Activated CD8-positive, alpha-beta memory T cell treated with anti-CD3 and anti-CD28 coated beads for 1 hour (primary cell): ENCODE results near the gene KIAA0040.

Experiments used
- DNase-seq, 2 donors: peaks; one replicate each; pipeline ENCODE4 v3.0.0-alpha.2; 2020; ENCODE audit warnings: low read depth in 1 of 2; ENCODE audit errors: extremely low read depth in 1 of 2

The KIAA0040 gene

DNA sequence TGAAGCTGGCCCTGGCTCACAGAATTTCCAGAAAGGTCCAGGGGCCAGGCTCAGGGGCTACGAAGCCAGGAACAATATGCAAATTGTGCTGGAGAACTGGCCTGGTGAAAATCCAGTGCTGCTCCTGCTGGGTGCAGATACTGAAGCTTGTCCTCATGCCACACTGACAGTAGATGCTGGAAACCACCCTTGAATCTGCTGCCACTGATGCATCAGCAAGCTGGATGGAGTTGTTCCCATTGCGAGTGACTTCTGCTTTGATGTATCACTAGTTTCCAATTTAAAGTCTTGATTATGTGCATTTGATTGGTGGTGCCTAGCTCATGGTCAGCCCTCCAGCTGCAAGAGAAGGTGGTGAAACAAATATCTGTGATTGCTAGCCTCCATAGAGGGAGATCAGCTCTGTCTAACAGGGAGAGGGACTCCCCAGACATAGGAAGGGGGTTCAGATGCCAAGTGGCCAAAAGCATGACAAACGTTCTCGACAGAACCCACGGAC lies 11.0 kb upstream of the KIAA0040 start:
- no peak for DNase-seq

DNA sequence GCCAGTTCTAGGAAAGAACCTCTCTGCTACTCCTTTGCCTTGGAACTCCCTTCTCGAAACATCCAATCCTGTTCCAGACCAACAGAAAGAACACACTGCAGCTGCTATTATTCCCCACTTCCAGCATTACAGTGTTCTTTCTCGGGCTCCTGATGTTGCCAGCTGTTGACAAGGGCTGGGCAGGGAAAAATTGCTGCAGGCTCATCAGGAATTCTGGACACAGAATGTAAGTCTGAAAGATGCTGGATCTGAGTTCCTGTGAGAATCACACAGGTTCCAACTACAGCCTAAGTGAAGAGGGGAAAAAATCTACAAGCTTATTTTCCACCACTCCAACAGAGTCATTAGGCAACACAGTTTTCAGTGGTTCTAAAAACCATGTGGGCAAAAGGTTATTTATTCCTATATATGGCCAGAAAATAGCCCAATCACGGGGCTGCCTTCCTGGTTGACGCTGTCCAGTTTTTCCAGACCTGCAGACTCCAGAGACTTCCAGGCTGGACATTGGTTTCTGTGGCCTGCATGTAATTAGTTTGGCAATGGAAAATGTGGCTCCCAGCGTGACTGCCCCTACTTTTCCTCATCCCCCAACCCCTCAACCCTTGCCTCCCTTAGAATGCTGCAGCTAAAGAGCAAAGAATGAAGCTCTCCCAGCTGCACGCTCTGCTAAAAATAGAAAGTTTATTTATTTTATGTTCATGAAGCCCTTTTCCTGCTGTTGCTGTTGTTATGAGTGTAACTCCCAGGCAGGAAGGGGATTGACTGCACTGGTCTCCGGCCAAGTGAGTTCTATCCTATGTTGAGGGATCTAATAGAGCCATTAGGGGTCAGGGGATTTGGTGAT lies 8.3 kb upstream of the KIAA0040 start:
- DNase-seq, result no peak

DNA sequence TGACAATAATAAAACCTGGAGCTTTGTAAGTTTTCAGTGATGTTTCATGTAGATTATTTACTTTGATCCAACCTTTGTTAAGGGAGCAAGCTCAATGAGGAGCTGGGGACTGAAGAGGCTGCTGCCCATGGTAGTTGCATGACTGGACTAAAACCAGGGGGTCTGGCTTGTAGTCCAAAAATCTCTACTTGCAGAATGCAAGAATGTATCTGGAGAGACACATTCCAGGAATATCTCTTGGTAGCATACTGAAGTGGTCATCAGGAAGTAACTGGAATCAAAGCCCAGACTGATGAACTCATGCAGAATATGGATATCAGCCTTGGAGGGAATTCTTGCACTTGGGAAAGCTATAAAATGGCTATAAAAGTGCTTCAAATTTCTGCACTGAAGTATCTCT lies 5.8 kb upstream of the KIAA0040 start:
- no peak for DNase-seq

DNA sequence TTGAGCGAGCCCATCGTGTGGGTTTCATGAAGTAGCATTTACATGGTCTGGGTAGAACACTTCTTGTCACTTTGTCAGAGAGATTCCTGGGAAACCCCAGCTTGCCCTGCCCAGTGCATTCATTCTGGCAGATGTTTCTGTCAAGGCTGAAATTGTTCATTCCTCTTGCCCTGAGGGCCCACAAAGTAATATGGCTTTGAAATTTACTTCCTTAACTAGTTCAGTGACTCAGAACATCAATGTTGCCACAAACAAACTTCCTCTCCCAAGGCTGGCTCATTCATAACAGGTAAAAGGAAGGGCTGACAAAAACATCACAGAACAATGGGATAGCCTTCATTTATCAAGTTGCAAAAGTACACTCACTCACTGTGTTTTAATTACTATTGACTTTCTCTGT lies 5.0 kb upstream of the KIAA0040 start:
- DNase-seq, result no peak

DNA sequence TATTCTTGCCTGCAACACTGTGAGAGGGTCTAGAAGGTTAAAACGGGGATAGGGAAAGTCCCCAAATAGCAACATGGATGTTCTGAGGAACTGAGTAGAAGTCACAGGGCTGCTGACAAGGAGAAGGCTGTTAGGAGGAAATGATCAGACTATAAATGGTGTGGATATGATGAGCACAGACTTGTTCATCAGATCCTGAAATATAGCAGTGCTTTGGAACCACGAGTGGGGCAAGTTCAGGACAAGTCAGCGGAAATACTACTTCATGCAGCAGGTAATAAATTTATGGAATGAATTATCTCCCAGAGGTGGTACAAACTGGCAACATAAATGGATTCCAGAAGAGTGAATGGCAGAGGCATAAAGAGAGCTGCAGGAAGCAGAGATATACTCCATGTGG lies 3.2 kb upstream of the KIAA0040 start:
- DNase-seq, result no peak

DNA sequence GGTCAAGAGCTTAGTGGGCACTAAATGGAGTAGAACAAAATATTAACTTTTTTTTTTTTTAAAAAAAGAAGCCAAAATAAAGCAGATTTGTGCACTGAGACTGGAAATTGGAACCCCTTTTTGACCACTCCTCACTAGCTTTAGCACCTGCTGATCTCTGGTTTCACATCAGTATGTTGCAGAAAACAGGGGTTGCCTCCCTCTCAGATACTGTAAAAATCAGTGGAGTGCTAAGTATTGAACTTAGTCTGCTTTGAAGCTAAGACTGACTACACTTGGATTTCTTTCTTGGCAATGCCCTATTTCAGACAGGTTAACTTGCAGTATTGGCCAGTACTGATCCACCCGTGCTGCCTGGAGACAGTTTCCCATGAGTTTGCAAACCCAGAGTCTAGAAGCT lies 2.7 kb upstream of the KIAA0040 start:
- DNase-seq, result no peak

DNA sequence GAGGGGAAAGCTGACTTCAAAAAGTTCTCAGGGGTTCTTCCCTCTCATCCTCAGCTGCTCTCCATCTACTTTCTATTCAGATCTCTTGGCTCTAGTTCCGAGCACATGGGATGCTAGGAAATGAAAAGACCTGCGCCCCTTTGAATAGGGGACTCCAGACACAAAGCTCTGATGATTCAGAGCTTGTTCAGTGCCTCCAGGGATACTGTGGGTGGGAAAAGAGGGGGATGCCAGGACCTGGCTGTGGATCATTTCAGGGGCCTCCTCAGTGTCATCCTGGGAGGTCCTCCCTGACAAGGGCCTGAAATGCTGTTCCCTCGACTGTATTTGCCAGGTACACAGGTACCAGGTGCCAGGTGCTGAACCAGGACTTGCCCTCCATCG lies 943 bp upstream of the KIAA0040 start:
- DNase-seq, result no peak

DNA sequence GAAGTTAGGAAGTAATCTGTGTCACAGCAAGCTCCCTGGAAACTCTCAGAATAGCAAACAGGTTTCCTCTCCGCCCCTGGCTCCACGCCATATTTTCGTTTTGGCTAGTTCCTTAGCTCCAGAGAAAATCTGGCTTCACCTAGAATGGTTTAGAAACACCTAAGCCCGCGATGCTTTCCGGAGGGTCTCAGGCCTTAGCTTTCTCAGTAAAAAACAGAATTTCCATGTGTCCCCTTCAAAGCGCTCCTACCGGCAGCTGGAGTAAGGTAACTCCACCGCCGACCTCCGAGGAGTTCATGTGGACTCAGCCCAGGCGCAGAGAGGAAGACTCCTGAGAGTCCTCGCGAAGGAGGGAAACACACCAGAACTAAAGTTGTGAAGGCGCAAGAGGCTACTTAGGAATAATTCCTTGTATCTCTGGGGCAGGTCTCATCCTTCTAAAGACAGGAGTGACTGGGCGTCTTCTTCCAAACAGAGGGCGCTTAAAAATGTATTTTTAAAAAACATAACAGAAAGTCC lies 406 bp downstream of the KIAA0040 start:
- DNase-seq, result no peak

DNA sequence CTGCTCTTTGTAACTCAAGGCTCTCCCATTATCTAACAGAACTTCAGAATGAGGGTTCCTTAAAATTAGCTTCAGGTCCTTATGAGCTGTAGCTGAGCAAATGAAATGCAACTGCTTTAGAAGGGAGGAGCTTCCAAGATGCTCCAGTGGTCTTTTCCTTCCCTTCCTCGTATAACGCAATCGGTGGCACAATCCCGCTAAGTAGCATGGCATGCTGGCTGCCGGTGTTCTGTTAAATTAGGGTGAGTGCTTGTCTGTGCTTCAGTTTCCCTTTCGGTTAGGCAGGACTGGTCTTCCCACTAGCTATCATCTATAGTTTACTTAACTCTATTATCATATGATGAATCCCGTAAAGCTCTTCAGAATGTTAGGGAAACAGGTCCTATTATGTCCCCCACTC lies 917 bp downstream of the KIAA0040 start:
- no peak for DNase-seq

DNA sequence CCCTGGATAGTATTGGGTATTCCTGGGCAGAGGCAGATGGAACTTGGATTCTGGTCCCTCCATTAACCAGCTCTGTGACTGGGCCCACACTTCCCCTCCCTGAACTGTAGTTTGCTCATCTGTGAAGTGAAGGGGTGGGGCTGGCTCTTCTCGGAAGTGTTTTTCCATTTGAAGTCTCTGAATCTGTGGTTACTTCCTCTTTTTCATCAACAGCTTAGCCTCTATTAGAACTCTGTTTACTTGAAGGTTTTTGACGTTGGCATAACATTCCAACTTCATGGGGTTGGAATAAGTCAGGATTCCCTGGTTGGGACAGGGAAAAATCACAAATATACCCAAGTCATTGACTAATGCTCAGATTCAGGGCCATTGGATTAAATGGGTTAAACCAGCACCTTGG lies 3.6 kb downstream of the KIAA0040 start:
- peak in 1 of 2 donors; percentile 28 for DNase-seq

DNA sequence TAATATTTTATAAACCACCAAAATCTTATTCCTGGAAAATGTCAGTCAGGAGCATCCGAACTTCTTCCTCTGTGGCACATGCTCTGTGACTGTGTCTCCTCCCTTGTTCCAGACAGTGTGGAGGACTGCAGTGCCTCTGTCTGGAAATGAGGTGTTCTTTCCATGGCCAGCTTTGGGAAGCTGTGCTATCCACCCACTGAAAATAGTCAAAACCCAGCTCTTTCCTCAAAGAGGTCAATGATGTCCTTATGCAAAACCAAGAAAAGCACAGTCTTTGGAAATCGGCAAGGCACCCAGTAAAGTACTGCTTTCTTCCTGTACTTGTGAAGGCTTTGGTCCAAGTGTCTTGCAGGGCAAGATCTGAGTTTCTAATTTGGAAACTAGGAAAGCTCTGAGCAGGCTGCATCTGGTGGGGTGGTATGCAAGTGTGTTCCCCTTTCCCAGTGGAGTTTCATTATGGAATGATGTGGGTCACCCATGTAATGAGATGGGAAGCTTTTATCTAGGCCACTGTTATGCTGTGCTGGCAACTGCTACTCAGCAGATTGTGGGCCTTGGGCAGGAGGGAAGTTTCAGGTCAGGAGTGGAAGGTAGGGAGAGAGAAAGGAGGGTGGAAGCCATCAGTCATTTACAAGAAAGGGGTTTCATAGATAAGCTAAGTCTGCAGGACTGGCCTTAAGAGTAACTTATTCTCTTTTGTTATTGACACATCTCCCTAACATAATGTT lies 6.0 kb downstream of the KIAA0040 start:
- no peak for DNase-seq

DNA sequence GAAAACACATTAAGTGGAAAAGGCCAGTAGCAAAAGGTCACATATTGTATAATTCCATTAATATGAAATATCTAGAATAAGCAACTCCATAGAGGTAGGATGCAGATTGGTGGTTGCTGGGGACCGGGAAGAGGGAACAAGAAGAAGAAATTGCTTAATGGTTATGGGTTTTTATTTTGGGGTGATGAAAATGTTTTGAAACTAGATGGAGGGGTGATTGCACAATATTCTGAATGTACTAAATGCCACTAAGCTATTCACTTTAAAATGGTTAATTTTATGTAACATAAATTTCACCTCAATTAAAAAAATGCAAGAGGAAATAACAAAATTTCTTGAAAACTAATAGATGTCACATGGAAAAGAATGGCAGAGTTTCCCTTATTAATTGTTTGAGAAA lies 6.7 kb downstream of the KIAA0040 start:
- DNase-seq, result no peak

DNA sequence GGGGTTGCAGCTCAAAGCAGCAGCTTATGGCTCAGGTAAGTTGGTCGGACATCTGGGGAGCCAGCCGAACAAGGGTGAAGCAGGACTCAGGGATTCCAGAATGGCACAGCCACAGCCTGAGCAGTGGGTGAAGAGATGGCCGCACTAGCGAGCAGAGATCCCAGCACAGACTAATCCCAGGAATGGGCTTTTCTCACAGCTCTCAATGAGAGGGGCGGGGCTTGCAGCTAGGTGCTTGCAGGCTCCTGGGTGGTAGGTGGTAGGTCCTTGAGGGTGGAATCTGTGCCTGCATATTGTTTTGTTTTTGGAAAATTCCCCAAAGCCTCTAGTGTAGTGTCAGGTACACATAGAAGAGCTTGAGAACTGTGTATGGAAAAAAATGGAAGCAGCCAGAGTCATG lies 9.0 kb downstream of the KIAA0040 start:
- DNase-seq, result no peak

DNA sequence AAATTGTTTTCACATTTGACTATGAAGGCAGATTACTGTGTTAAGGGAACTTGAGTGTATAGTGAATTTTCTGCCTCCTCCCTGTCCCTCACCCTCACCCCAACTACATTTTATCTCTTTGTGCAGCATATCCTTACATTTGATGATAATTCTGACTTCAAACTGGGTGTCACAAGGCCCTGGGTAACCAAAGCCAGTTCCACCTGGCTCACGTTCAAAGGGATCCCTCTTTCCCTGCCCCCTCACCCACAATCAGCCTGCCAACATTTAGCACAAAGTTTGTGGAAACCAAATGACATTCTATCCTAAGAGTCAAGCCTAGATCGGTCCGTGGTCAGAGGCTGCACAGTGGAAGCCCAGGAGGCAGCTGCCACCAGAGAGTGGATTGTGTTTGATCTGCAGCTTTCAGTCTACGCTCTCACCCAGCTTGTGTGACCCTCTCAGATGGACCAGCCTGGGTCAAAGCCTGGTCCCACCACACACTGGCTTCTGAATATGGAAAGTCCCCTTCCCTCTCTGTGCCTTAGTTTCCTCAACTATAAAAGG lies 10.3 kb downstream of the KIAA0040 start:
- DNase-seq, result no peak

DNA sequence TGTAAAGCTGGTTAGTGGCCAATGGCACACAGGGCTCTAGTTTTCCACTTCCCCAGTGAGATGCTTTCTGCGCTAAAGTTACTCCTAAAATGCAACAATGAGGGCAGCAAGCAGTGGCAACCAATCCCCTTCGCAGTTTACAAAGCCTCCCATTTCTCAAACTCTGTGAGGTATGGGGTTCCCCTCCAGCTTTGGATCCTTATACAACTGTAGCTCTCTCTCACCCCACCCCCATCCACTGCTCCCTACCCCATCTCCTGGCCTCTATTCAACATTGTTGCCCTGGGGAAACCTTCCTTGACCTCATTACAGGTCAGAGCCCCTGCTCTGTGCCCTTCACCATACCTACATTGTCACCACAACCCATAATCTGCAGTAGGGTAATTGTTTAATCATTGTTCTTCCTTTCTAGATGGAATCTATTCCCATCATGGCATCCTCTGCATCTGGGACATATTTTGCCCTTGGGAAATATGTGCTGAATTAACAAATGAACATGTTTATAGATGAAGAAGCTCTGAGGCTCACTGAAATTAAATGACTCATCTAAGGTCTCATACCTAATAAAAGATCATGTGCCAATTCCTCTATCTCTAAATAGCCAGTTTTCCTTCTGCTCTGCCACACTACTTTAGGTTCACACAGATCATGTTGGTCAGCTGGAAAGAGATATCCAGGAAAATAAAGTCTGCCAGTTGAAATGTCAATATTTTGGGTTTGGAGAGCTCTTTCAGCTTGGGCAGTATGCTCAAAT lies 12.6 kb downstream of the KIAA0040 start:
- no peak for DNase-seq

DNA sequence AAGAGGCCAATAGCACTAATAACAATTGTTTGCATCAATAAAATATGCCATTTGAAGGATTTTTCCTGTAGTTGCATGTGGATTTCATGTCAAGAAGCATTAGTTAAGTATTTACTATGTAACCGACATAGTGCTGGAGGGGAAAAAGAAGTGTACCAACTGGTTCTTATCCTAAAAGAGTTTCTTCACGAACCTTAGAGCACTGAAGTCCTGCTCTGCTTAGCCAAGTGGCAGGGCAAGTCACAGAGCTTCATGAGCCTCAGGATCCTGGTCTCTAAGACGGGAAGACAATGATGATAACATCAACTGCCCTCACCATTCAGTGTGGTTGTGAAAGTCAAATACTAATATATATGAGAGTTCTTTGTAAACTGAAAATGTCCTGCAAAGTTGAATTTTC lies 14.1 kb downstream of the KIAA0040 start:
- DNase-seq, result no peak

DNA sequence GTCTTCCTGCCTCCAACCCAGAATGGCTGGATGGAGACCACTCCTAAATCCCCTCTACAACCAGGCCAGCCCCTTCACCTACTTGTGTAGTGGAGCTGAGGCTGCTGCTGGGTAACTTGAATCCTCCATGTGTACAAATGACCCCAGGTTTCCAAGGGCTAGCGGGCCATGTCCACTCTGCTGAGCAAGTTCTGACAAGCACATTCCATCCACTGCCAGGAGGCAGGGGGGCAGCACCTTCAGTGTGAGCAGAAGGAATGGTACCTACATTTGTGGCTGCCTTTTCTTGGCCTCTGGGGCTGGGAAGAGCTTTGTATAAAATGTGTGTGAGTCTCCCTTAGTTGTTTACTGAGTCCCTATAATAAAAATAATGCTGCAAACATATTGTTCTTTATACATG lies 14.5 kb downstream of the KIAA0040 start:
- no peak for DNase-seq

DNA sequence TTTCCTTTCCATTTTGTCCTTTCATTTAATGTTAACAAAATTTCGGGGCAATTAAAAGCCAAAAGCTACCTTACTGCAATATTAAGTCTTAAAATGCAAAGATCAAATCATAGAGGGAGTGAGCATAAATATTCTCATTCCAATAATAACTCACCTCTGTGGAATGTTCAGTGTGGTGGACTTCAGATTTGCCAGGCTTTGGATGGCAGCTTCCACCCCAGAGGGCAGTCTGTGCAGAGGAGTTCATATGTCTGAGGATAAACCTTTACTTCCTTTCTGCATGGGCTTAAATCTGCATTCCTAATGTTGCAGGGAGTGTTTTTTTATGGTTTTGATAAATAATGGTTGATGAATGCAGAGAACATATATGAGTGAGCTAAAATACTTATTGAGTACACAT lies 16.3 kb downstream of the KIAA0040 start:
- no peak for DNase-seq

DNA sequence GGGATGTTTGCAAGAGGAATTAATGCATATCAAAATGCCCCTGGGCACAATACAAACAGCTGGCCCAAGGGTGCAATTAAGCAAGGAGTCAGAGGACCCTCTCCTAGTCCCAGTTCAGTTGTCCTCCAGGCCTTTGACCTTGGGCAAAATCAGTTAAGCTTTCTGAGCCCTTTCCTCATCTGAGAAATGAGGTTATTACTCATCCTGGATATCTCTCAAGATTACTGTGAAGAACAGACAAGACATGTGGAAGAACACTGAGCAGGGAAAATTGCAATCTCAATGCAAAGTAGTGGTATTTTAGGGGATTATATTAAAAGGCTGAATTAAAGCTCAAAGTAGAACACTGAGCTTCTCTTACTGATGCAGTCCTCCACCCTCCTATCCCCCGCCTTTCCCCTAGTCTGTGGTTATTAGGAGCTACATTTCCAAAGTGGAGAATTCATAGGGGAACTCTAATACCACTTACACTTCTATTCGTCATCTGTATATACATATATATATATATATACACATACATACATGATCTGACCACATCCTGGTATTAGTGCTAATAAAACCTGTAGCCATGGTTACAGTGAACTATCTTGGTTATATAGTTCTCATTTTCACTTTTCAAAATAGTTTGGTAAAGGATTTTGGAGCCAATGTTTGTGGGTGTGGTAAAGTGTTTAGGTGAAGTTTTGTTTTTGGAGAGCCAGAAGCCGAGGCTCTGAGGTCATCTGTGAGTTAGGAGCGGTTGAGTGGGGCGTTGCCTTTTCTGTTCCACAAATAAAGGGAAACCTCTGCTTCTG lies 18.1 kb downstream of the KIAA0040 start:
- no peak for DNase-seq

DNA sequence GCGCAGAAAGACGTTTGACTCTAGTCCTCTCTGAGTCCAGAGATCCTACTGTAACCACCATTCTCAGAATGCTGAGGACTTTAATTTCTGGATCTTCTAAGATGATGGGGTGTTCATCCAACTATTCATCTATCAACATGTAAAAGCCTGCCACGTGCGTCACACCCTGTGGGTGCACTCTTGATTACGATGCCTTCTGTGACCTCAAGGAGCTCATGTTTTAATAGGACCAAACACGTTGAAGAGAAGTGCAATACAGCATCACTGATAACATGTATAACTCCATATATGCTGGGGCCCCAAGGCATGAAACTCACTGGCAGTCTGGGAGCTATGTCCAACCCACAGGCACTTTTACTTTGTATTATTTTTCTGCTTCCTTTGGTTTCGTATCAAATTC lies 19.0 kb downstream of the KIAA0040 start:
- no peak for DNase-seq
